Stimulated activated CD4-positive, alpha-beta T cell treated with anti-CD3 and anti-CD28 coated beads, Interleukin-1b, Interleukin-23, amount 100 ng/mL, for 48 hours (primary cell): ENCODE data around the gene EGF.

Experiments
- DNase-seq: peaks from one replicate; pipeline ENCODE4 v3.0.0-alpha.2; 2020

EGF gene

GRCh38 chr4:109966891-109967481 lies 54.3 kb downstream of the EGF start:
- no peak for DNase-seq

- no peak for DNase-seq
Observed at GRCh38 chr4:109967798-109968520, 55.3 kb downstream of the EGF start.

- no peak for DNase-seq
Observed at GRCh38 chr4:109969087-109969486, 56.4 kb downstream of the EGF start.

- no peak for DNase-seq
Observed at GRCh38 chr4:109969919-109970318, 57.2 kb downstream of the EGF start.

GRCh38 chr4:109972786-109973528 lies 60.3 kb downstream of the EGF start:
- DNase-seq, result no peak

- DNase-seq, result no peak
Observed at GRCh38 chr4:109973529-109973905, 60.8 kb downstream of the EGF start.

GRCh38 chr4:109976189-109976588 lies 63.5 kb downstream of the EGF start:
- no peak for DNase-seq

GRCh38 chr4:109977854-109978501 lies 65.3 kb downstream of the EGF start:
- no peak for DNase-seq

- DNase-seq, result no peak
Observed at GRCh38 chr4:109978704-109979454, 66.2 kb downstream of the EGF start.

GRCh38 chr4:109979920-109980717 lies 67.4 kb downstream of the EGF start:
- DNase-seq, result no peak

GRCh38 chr4:109981936-109982335 lies 69.3 kb downstream of the EGF start:
- no peak for DNase-seq

GRCh38 chr4:109982521-109982920 lies 69.8 kb downstream of the EGF start:
- DNase-seq, result no peak

- no peak for DNase-seq
Observed at GRCh38 chr4:109985993-109986974, 73.6 kb downstream of the EGF start.

- DNase-seq, result no peak
Observed at GRCh38 chr4:109989044-109989443, 76.4 kb downstream of the EGF start.

DNA sequence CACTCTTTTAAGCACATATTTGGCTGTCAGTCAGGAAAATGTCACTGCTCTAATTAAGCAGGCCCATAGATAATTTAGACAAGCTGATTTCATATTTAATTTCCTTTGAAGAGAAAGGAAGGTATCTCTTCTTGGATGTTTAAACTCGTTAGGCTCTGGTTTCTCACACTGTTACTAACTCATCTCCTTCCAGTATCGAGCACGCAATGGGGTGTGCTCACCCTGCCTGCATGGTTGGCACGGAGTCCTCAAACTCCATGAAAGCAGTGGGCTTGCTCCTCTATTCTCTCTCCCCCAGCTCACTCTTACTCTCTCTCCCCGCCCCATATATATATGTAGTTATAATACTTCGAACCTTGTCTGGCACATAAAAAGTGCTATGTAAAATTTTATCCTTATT lies 76.9 kb downstream of the EGF start:
- DNase-seq, result no peak

DNA sequence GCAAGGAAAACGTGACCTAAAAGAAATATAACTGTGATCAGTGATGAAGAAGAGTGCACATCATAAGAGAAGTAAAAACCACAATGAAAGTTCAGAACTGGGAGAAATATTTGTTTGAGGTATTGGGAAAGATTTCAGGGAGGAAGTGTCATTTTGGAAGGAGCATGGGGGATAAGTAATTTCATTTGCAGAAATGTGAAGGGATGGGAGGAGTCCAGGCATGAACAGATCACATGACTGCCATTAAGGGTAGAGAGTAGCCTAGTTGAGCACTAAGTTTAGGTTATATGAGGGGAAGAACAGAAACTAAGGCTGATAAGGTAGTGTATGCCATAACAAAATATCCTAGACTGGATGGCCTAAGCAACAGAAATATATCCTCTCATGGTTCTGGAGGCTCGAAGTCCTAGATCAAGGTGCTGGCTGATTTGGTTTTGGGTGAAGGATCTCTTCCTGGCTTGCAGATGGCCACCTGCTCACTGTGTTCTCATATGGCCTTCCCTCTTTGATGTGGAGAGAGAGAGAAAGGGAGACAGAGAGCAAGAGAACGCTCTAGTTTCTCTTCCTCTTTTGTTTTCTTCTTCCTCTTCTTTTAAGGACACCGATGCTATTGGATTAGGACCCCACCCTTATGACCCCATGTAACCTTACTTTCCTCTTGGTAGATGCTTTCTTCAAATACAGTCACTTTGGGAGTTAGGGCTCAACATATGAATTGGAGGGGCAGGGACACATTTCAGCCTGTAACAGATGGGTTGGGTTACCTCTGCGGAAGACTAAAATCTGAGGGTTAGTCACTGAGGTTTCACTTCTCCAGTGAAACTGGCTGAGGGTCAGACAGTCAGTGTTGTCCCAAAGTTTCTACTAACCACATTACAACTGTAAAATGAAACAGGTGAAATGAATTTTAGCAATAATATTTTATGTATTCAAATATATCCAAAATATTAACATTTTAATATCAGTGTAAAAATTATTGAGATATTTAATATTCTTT lies 77.9 kb downstream of the EGF start:
- no peak for DNase-seq

DNA sequence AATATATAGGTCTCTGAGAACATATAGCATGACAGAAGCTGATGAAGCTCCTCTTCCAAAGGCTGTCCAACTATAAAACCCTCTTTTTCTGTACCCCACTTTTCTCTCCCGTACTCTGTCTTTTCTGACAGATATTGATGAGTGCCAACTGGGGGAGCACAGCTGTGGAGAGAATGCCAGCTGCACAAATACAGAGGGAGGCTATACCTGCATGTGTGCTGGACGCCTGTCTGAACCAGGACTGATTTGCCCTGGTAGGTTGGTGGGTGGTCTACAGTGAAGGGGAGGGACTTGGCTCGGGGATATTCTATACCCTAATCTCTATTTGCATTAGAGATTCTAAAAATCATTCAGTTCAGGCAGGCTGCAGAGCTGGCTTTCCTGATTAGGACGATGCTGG lies 80.4 kb downstream of the EGF start:
- no peak for DNase-seq

DNA sequence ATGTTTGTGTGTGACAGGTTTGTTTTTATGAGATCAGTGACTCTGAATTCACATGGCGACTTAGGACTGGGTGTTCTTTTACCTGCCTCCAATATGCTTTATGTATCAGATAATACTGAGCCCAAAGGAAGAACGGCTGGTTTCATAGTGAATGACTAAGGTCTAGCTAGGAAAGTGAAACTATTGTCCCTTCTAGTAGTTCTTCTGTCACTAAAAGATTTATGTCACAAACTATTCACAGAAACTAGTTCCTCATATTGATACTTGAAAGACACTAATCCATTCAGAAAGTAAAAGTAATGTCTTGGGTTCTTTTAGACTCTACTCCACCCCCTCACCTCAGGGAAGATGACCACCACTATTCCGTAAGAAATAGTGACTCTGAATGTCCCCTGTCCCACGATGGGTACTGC lies 81.7 kb downstream of the EGF start:
- DNase-seq, result no peak

GRCh38 chr4:109996526-109996925 lies 83.8 kb downstream of the EGF start:
- no peak for DNase-seq
